PC-9 (cell line): Measurements from ENCODE around the gene EZH2.

Experiments used
- EZH2 ChIP-seq: fragments of 200-600 bp; sonication (generic); IDR thresholded peaks from 2 replicates; pipeline ENCODE4 v1.8.0; 2017; ENCODE audit warnings: antibody characterized with exemption, low read depth
- TF ChIP-seq, protein P1 (sequence below): fragments of 200-600 bp; sonication (generic); conservative IDR thresholded peaks from 2 replicates; pipeline ENCODE4 v1.6.1; 2017; ENCODE audit warnings: mixed run types, antibody characterized with exemption, mild to moderate bottlenecking, moderate library complexity

GRCh38 chr7:148804343-148805235 is 79.5 kb downstream of the EZH2 start:
- TF ChIP-seq, protein P1, sequence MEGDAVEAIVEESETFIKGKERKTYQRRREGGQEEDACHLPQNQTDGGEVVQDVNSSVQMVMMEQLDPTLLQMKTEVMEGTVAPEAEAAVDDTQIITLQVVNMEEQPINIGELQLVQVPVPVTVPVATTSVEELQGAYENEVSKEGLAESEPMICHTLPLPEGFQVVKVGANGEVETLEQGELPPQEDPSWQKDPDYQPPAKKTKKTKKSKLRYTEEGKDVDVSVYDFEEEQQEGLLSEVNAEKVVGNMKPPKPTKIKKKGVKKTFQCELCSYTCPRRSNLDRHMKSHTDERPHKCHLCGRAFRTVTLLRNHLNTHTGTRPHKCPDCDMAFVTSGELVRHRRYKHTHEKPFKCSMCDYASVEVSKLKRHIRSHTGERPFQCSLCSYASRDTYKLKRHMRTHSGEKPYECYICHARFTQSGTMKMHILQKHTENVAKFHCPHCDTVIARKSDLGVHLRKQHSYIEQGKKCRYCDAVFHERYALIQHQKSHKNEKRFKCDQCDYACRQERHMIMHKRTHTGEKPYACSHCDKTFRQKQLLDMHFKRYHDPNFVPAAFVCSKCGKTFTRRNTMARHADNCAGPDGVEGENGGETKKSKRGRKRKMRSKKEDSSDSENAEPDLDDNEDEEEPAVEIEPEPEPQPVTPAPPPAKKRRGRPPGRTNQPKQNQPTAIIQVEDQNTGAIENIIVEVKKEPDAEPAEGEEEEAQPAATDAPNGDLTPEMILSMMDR = no peak
- TF ChIP-seq EZH2 = no peak
